Fibroblast of skin of left biceps (primary cell): ENCODE results near the gene C19orf12.

Experiments
- DNase-seq, 2 experiments: peaks; one replicate each; pipeline ENCODE4 v3.0.0-alpha.2; 2013; ENCODE audit warnings: low read depth in 2 of 2

Gene C19orf12

GRCh38 chr19:29714953-29715700 lies at the start of gene C19orf12:
TSS of gene C19orf12 (minus strand) at chr19:29715261. CDS start at chr19:29708413, 6,848 bp downstream.
- DNase-seq: no peak

- no peak for DNase-seq
Measured at GRCh38 chr19:29764361-29764760, 49.3 kb upstream of the C19orf12 start.

DNA sequence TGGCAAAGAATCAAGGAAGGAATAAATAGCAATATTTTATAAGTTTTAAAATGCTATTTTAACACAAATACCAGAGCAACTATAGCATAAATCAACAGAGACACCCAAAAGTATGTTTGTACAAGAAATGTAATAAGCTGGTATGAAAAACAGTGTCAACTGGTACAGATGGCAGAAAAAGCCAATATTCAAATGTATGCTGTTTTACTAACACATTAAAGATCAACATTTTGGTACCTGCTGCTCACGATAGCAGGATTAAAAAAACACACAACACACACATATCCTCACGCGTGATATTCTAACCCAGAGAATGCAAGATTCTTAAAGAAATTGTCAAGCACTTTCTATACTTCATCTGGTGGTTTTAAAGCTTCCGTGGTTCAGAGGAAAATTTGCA lies 48.1 kb upstream of the C19orf12 start:
- DNase-seq: no peak

DNA sequence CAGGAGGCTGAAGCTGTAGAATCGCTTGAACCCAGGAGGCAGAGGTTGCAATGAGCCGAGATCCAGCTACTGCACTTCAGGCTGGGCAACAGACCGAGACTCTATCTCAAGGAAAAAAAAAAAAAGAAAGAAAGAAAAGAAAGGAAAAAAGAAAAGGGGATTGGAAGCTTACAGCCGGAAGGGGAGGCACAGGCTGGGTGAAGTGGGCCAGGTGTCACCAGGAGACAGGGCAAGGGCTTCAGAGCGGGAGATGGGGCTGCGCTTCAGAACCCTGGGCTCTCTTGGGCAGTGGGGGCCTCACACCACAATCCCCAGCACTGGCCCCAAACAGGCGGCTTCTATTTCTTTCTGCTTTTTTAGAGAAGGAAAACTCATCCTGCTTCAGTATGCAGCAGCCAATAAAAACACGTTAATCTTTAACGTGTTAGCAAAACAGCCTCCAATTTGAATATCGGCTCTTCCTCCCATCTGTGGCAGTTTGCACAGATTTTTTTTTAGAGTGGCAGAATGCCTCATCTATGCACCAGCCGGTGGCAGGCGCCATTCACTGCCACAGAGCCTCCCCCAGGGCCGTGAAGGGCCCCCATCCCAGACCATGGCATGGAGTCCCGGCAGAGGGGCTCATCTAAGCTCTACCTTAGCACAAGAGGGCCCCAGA lies 46.6 kb upstream of the C19orf12 start:
- no peak for DNase-seq

GRCh38 chr19:29760752-29761502 lies 45.9 kb upstream of the C19orf12 start:
- no peak for DNase-seq

- DNase-seq: no peak
Measured at GRCh38 chr19:29759359-29759758, 44.3 kb upstream of the C19orf12 start.

- DNase-seq: no peak
Measured at GRCh38 chr19:29758863-29759262, 43.8 kb upstream of the C19orf12 start.

DNA sequence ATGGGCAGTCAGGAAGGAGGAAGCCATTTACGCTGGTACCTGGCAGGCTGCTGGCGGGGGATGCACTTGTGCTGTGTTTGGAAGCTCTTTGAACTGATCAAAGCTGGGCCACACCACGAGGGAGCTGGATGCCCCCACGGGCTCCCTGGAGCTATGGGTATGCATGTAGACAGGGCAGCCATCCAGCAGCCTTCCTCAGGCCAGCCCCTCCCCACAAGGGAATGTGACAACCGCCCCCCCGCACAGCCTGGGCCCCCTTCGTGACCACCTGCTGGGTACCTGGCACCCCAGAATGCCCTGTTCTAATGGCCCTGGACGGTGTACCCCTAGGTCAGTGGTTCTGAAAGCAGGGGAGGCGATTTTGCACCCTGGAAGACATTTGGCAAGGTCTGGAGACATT lies 42.5 kb upstream of the C19orf12 start:
- no peak for DNase-seq

GRCh38 chr19:29753934-29754305 lies 38.9 kb upstream of the C19orf12 start:
- DNase-seq: no peak

- no peak for DNase-seq
Measured at GRCh38 chr19:29753190-29753933, 38.3 kb upstream of the C19orf12 start.

- no peak for DNase-seq
Measured at GRCh38 chr19:29752450-29753025, 37.5 kb upstream of the C19orf12 start.

GRCh38 chr19:29751932-29752331 lies 36.9 kb upstream of the C19orf12 start:
- no peak for DNase-seq

DNA sequence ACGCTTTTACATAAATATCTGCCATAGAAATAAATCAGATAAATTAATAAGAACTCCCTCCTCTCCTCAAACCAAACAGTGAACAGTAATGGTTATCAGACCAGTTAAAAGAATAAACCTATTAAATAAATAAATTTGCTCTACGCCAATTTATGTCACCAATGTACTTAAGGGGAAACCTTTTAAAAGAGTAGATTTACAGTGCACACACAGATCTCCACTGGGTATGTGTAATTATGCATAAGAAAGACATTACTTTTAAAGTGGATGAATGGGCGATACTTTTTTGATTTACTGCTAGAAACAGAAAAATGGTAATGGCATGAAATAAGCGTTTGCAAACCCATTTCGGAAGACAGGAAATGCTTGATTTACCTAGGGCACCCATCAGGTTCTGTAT lies 34.9 kb upstream of the C19orf12 start:
- no peak for DNase-seq

GRCh38 chr19:29748996-29749849 lies 34.2 kb upstream of the C19orf12 start:
- no peak for DNase-seq

GRCh38 chr19:29745253-29745652 lies 30.2 kb upstream of the C19orf12 start:
- DNase-seq: no peak

DNA sequence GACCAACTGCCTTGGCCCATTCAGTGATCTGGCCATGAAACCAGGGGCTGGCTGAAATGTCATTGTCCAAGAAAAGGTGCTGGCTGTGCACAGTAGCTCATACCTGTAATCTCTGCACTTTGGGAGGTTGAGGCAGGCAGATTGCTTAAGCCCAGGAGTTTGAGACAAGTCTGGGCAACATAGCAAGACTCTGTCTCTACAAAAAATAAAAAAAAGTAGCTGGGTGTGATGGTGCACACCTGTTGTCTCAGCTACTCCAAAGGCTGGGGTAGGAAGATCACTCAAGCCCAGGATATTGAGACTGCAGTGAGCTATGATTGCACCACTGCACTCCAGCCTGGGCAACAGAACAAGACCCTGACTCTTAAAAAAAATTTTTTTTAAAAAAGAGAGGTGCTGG lies 28.6 kb upstream of the C19orf12 start:
- DNase-seq: no peak

GRCh38 chr19:29741776-29742175 lies 26.7 kb upstream of the C19orf12 start:
- DNase-seq: no peak

DNA sequence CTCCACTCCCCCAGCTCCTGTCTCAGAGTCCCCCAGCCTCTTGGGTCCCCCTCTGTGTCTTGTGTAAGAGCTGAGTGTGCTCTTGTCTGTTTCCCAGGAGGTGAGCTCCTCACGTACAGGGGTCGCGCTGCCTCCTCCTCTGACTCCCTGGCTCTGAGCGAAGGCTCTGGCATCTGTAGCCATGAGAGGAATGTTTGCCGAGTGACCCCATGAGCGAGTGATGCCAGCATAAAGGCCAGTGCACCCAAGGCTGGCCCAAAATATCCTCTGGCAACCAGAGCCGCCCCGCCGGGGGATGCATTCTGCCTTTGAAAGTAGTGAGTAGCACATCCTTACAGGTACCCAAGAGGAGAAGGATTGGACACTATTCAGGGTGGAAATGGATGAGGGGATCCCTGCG lies 26.2 kb upstream of the C19orf12 start:
- no peak for DNase-seq

DNA sequence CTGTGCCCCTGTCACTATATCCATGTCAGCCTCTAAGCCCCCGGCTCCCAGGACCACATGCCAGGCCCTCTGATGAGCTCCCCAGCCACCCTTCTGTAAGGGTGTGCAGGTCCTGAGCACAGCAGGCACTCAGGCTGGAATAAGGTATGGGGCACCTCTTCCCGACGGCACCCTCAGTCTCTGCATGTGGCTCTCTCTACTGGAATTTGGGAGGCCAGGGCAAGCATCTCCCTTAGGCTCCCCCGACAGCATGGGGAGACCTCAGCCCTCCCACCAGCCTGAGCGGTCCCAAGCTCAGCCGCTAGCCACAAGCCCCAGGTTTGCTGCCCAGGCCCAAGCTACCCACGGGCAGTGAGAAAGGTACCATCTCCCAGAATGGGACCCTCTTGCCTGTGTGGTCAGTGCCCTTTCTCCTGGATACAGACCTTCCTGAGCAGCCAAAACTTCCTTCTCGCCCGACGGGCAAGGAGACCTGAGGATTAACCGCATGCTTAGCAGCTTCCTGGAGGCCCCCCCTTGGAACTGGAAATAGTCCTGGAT lies 22.5 kb upstream of the C19orf12 start:
- no peak for DNase-seq

DNA sequence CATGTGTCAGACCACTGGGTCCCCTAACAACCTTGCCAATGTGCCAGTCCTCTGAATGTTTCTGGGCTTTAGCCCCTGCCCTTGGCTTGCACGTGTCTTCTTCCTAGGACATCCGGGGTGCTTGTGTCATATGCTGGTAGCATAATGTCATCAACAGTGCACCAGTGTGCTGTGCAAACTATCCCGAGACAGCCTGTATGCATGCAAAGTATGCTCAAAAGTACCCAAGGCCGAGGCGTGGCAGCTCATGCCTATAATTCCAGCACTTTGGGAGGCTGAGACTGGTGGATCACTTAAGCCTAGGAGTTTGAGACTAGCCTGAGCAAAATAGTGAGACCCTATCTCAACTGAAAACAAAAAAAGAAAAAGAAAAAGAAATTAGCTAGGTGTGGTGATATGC lies 20.8 kb upstream of the C19orf12 start:
- no peak for DNase-seq
